Kidney (tissue), 14 donors: ENCODE results near the gene SH2D4B. TPM values are rescaled to one million over a fixed set of nuclear protein-coding genes. Genes with fewer than 3 reads are reported as not detected.
A peak's percentile ranks its signal among the peaks of the same experiment; 100 is the strongest.

Experiments used
- DNase-seq, 5 donors: peaks; one replicate each; pipeline ENCODE4 v3.0.0-alpha.2; 2013 to 2020
- FAIRE-seq: peaks from 2 replicates; lab custom pipeline; 2012; peaks lifted over from hg19 to GRCh38; lab: Jason Lieb, UNC
- H3K27ac ChIP-seq, 2 donors: one replicate each; pipeline ENCODE4 v1.7.0; 2013; ENCODE audit warnings: low read depth in 2 of 2, low read length in 2 of 2, inconsistent platforms in 1 of 2
- H3K27me3 ChIP-seq: one replicate; pipeline ENCODE4 v1.7.1; 2013; ENCODE audit warnings: low read length, inconsistent platforms; ENCODE audit not compliant: control insufficient read depth, insufficient read depth
- H3K36me3 ChIP-seq, 3 donors: one replicate each; pipeline versions ENCODE4 v1.7.0 to v1.7.1; 2013; ENCODE audit warnings: low read length in 3 of 3, control low read depth in 1 of 3, inconsistent platforms in 1 of 3; ENCODE audit not compliant: insufficient read depth in 3 of 3, control insufficient read depth in 2 of 3
- H3K4me1 ChIP-seq, 3 donors: one replicate each; pipeline versions ENCODE4 v1.7.0 to v1.7.1; 2013; ENCODE audit warnings: low read length in 3 of 3, inconsistent platforms in 1 of 3, low read depth in 1 of 3; ENCODE audit not compliant: control insufficient read depth in 2 of 3, insufficient read depth in 2 of 3
- H3K4me3 ChIP-seq, 3 donors: one replicate each; pipeline versions ENCODE4 v1.7.0 to v1.8.1; 2013; ENCODE audit warnings: low read length in 3 of 3, control low read depth in 1 of 3, inconsistent platforms in 1 of 3
- H3K9ac ChIP-seq, 3 donors: one replicate each; pipeline versions ENCODE4 v1.7.0 to v1.7.1; 2013; ENCODE audit warnings: low read length in 3 of 3, control low read depth in 1 of 3, inconsistent platforms in 1 of 3
- H3K9me3 ChIP-seq, 3 donors: one replicate each; pipeline versions ENCODE4 v1.7.0 to v1.7.1; 2013; ENCODE audit warnings: low read length in 3 of 3, control low read depth in 1 of 3, inconsistent platforms in 1 of 3; ENCODE audit not compliant: control insufficient read depth in 2 of 3, insufficient read depth in 1 of 3
- CTCF ChIP-seq: IDR thresholded peaks from 3 replicates; pipeline ENCODE4 v1.5.1; 2012; ENCODE audit warnings: mild to moderate bottlenecking, moderate library complexity, borderline replicate concordance; ENCODE audit not compliant: insufficient read depth; ENCODE audit errors: extremely low read depth
- intact Hi-C: fragments of 100-400 bp; cut with DNase I; formaldehyde crosslinking; loops from one replicate; pipeline ENCODE4 v1.11.1; 2022
- polyA plus RNA-seq: library from polyadenylated mRNA; stranded (reverse); fragments of 350-450 nt; fragmentation: Illumina TruSeq; extraction: RNeasy Lipid Tissue Mini Kit (QIAGEN cat#74804); gene quantifications from one replicate; pipeline ENCODE4 v1.2.3, GENCODE V29; 2014; ENCODE audit warnings: low read depth, low replicate concordance; ENCODE audit not compliant: insufficient read depth
- total RNA-seq: library from RNA; stranded (reverse); fragmentation: NEBNext Ultra II Directional; extraction: Animal tissue kit (Norgen Biotek cat#: 25700); gene quantifications from one replicate; pipeline ENCODE4 v1.2.1, GENCODE V29; 2021
- donor health status: control.
- donor health status: control.
- donor health status: control.
- donor health status: control.
- donor health status: control.
- donor health status: DM: yes; HTN: yes; CAD: no.
- donor health status: Normal renal cell carcinoma (clear cell type).

The SH2D4B gene
- total and polyA plus RNA-seq, 2 donors from 2014 or later: 0.09 TPM; not detected in 1

GRCh38 chr10:80662429-80663261 is 124.9 kb downstream of the SH2D4B start:
- H3K27me3 ChIP-seq: no peaks in the 10 kb centered on the region
- H3K27ac ChIP-seq: peak overlapping the region in 1 of 2 donors; percentile 40
- H3K36me3 ChIP-seq: no peaks in the 10 kb centered on the region
- intact Hi-C loops: no loop called here
- DNase-seq: peak; percentile 88 to 93 (median 89)
- TF ChIP-seq CTCF: peak; percentile 91
- H3K9ac ChIP-seq: peak overlapping the region in 2 of 3 donors; percentile 35 to 41
- FAIRE-seq: peak; percentile 90
- no peaks in the 10 kb centered on the region for H3K9me3 ChIP-seq
- peaks cover 0 to 3% (median 0%) of the 10 kb centered on the region in 3 donors for H3K4me1 ChIP-seq
- peak overlapping the region; percentile 37 to 61 (median 54) for H3K4me3 ChIP-seq

DNA sequence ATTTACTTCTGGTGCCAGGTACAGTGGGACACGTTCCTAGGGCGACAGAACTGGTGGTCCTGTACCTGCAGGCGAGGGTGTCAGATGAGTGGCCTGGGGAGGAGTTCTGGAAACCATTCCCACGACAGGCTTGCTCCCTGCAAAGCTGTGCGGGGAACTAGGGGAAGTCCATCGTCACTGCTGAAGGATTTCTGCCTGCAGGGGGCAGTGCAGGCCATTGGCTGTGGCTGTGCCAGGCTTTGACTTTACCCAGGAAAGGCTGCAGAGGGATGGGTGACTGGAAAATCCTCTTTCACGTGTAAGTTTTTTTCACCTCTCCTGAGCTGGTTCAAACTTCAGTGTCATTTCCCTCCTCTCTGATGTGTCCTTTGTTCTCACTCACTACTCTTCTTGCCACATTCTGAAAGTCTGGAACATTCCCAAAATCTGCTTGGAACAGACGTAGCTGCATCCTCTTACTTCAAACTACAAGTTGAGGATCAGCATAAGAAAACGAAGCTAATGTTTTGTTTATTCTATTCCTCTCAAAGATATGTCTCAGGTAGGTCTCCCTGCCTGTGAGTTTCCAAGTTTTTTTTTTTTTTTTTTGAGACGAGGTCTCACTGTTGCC is 126.5 kb downstream of the SH2D4B start:
- Histone ChIP-seq H3K36me3 (no peaks in the 10 kb centered on the region), H3K27ac (no peak overlapping the region), H3K27me3 (no peaks in the 10 kb centered on the region), H3K9ac (no peak overlapping the region), H3K4me3 (no peak overlapping the region), H3K4me1 (peaks cover 0 to 3% (median 0%) of the 10 kb centered on the region in 3 donors), H3K9me3 (no peaks in the 10 kb centered on the region)
- intact Hi-C loops: no loop called here
- TF ChIP-seq CTCF: peak; percentile 93
- DNase-seq (peak; percentile 78 to 90 (median 87)), FAIRE-seq (no peak)

DNA sequence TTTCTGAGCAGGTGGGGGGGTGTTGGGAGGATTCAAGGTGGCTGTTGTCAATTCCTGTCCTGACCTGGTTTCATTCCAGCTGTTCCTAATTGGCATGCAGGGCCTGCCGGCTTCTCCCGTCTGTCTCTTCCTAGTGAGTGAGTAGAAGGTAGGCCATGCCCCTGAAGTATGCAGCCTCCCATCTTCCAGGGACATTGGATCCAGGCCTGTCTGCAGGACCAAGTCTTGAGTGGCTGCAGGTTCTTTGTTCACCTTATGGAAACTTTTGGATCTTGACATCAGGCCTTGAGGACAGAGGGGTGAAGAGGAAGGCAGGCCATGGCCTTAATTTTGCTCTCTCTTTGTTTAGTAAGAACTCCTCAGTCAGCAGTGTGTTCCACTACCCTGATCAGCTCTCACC is 131.8 kb downstream of the SH2D4B start:
- no peak for FAIRE-seq
- H3K9ac ChIP-seq: no peak overlapping the region
- H3K36me3 ChIP-seq: no peaks in the 10 kb centered on the region
- H3K27ac ChIP-seq: no peak overlapping the region
- no peaks in the 10 kb centered on the region for H3K4me1 ChIP-seq
- H3K27me3 ChIP-seq: no peaks in the 10 kb centered on the region
- H3K4me3 ChIP-seq: no peak overlapping the region
- no peak for TF ChIP-seq CTCF
- no peaks in the 10 kb centered on the region for H3K9me3 ChIP-seq
- intact Hi-C loops: no loop called here
- no peak for DNase-seq
